Stimulated activated CD8-positive, alpha-beta memory T cell treated with anti-CD3 and anti-CD28 coated beads, Interleukin-7, amount 100 ng/mL, for 1 hour (primary cell): Measurements from ENCODE around the gene AKR1C2.
"Not testable (repeated sequence)": the region's sequence is repeated elsewhere in the genome, so short reads cannot be mapped to it uniquely, and the experiment has no call there.

Experiments used
- DNase-seq, 2 donors: peaks; one replicate each; pipeline ENCODE4 v3.0.0-alpha.2; 2020; ENCODE audit warnings: low read depth in 2 of 2

AKR1C2 gene

GRCh38 chr10:5003127-5004029 lies at the start of gene AKR1C2:
AKR1C2 (minus strand) TSS chr10:5003857; CDS start chr10:5003835, 22 bp downstream.
- not testable (repeated sequence) for DNase-seq

- not testable (repeated sequence) for DNase-seq
These were observed 49.4 kb upstream of the AKR1C2 start for GRCh38 chr10:5052951-5053500.

GRCh38 chr10:5047912-5048628 lies 44.4 kb upstream of the AKR1C2 start:
- no peak for DNase-seq

GRCh38 chr10:5047055-5047454 lies 43.4 kb upstream of the AKR1C2 start:
- not testable (repeated sequence) for DNase-seq

GRCh38 chr10:5046410-5046809 lies 42.8 kb upstream of the AKR1C2 start:
- no peak for DNase-seq

- DNase-seq = no peak
These were observed 41.4 kb upstream of the AKR1C2 start for GRCh38 chr10:5045095-5045494.

- DNase-seq = no peak
These were observed 40.1 kb upstream of the AKR1C2 start for GRCh38 chr10:5043716-5044115.

- DNase-seq = no peak
These were observed 39.3 kb upstream of the AKR1C2 start for GRCh38 chr10:5042922-5043321.

GRCh38 chr10:5041471-5042023 lies 37.9 kb upstream of the AKR1C2 start:
- no peak for DNase-seq

GRCh38 chr10:5040781-5041470 lies 37.3 kb upstream of the AKR1C2 start:
- DNase-seq = no peak

- DNase-seq = no peak
These were observed 36.5 kb upstream of the AKR1C2 start for GRCh38 chr10:5040010-5040673.

- no peak for DNase-seq
These were observed 35.1 kb upstream of the AKR1C2 start for GRCh38 chr10:5038733-5039132.

GRCh38 chr10:5038101-5038500 lies 34.4 kb upstream of the AKR1C2 start:
- DNase-seq = no peak

- no peak for DNase-seq
These were observed 32.9 kb upstream of the AKR1C2 start for GRCh38 chr10:5036511-5036910.

GRCh38 chr10:5035356-5035755 lies 31.7 kb upstream of the AKR1C2 start:
- DNase-seq = no peak

GRCh38 chr10:5034588-5034987 lies 30.9 kb upstream of the AKR1C2 start:
- no peak for DNase-seq

- no peak for DNase-seq
These were observed 29.6 kb upstream of the AKR1C2 start for GRCh38 chr10:5033061-5033778.

GRCh38 chr10:5032444-5032843 lies 28.8 kb upstream of the AKR1C2 start:
- not testable (repeated sequence) for DNase-seq

GRCh38 chr10:5031588-5031987 lies 27.9 kb upstream of the AKR1C2 start:
- DNase-seq = not testable (repeated sequence)

GRCh38 chr10:5030989-5031388 lies 27.3 kb upstream of the AKR1C2 start:
- no peak for DNase-seq
